Erythroblast (primary cell): Measurements from ENCODE around the gene ANAPC13.

ENCODE experiments used
- DNase-seq, 2 experiments: peaks; one replicate each; lab custom pipeline; 2025; lab: John Stamatoyannopoulos, UW
- GATA1 ChIP-seq: IDR thresholded peaks from 2 replicates; pipeline ENCODE4 v1.6.1; 2011; ENCODE audit warnings: low read depth, mild to moderate bottlenecking, control low read depth, low read length, moderate library complexity
- POLR2A ChIP-seq: IDR thresholded peaks from 2 replicates; pipeline ENCODE4 v1.6.1; 2011; ENCODE audit warnings: mild to moderate bottlenecking, low read length

ANAPC13 gene

GRCh38 chr3:134457376-134458074, 28.3 kb downstream of the ANAPC13 start:
- no peak for DNase-seq
- TF ChIP-seq POLR2A (no peak), GATA1 (no peak)

- TF ChIP-seq POLR2A (no peak), GATA1 (no peak)
- no peak for DNase-seq
These were observed 32.2 kb downstream of the ANAPC13 start for GRCh38 chr3:134453631-134454030.

- no peak for DNase-seq
- TF ChIP-seq POLR2A: no peak
- no peak for TF ChIP-seq GATA1
These were observed 35.8 kb downstream of the ANAPC13 start for GRCh38 chr3:134449951-134450350.

- DNase-seq: peak in 1 of 2 experiments; percentile 11
- no peak for TF ChIP-seq POLR2A
These were observed 36.5 kb downstream of the ANAPC13 start for GRCh38 chr3:134449277-134449676.

- no peak for DNase-seq
- TF ChIP-seq GATA1 (no peak), POLR2A (no peak)
These were observed 37.1 kb downstream of the ANAPC13 start for GRCh38 chr3:134448664-134449063.

GRCh38 chr3:134447351-134447750, 38.4 kb downstream of the ANAPC13 start:
- TF ChIP-seq GATA1: no peak
- TF ChIP-seq POLR2A: no peak
- no peak for DNase-seq

GRCh38 chr3:134446800-134447199, 39.0 kb downstream of the ANAPC13 start:
- DNase-seq: no peak
- no peak for TF ChIP-seq GATA1
- no peak for TF ChIP-seq POLR2A

GRCh38 chr3:134445636-134446035, 40.1 kb downstream of the ANAPC13 start:
- DNase-seq: no peak
- TF ChIP-seq POLR2A (no peak), GATA1 (no peak)

GRCh38 chr3:134445095-134445494, 40.7 kb downstream of the ANAPC13 start:
- no peak for DNase-seq
- TF ChIP-seq GATA1 (no peak), POLR2A (no peak)

GRCh38 chr3:134441821-134442220, 44.0 kb downstream of the ANAPC13 start:
- no peak for DNase-seq
- TF ChIP-seq POLR2A (no peak), GATA1 (no peak)

- DNase-seq: no peak
- no peak for TF ChIP-seq GATA1
- no peak for TF ChIP-seq POLR2A
These were observed 44.5 kb downstream of the ANAPC13 start for GRCh38 chr3:134441321-134441720.

GRCh38 chr3:134437211-134437752, 48.5 kb downstream of the ANAPC13 start:
- DNase-seq: no peak
- TF ChIP-seq POLR2A: no peak
- no peak for TF ChIP-seq GATA1

GRCh38 chr3:134432236-134432635, 53.5 kb downstream of the ANAPC13 start:
- no peak for TF ChIP-seq POLR2A
- TF ChIP-seq GATA1: no peak
- no peak for DNase-seq

GRCh38 chr3:134430950-134431445, 54.8 kb downstream of the ANAPC13 start:
- TF ChIP-seq POLR2A (no peak), GATA1 (no peak)
- no peak for DNase-seq

GRCh38 chr3:134430174-134430573, 55.6 kb downstream of the ANAPC13 start:
- TF ChIP-seq GATA1 (no peak), POLR2A (no peak)
- no peak for DNase-seq
